ENCODE measurements around the gene SYNGR3.
"Not testable (repeated sequence)": the region's sequence is repeated elsewhere in the genome, so short reads cannot be mapped to it uniquely, and the experiment has no call there.

Gene SYNGR3

GRCh38 chr16:1989209-1990100, at the start of gene SYNGR3:
Gene SYNGR3 (plus strand): TSS chr16:1989970. CDS start chr16:1990103, 133 bp downstream.
- no peak for DNase-seq (ENCODE audit: low read depth in 2 of 2, low spot score in 1 of 2)

DNA sequence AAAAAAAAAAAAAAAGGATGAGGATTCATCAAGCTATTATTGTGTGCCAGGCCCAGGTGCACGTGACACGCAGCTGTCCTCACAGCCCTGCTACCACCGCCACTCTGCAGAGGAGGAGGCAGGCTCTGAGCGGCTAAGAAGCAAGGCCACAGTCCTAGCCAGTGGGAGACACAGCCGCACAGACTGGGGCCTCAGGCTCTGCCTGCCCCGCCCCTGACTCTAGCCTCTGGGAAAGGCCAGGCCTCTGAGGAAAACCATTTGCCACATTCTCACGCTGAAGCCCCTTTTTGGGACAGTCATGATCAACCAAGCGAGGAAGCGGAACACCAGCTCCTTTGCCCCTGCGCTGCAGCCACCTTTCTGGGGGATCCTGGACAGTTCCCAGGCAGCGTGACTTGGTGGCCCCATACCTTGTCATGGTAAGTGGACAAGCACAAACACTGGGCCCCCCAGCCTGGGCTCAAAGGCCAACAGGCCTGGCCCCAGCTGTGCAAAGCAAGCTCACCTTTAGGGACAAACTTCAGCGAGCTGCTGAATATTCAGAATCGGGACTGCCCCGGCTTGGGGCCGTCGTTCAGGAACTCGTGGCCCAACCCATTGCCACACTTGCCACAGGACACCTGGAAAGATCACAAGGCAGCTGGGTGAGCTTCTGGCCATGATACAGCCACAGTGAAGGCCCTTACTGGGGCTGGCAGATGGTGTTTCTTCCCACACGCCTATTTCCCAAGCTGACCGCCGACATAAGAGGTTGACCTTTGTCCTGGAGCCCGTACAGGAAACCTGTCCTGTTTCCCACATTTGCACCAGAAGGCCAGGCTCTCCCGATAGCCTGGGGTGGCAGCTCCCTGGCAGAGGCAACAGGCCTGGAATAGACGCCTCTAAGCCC, 49.3 kb upstream of the SYNGR3 start:
- no peak for DNase-seq (ENCODE audit: low read depth in 2 of 2, low spot score in 1 of 2)

DNA sequence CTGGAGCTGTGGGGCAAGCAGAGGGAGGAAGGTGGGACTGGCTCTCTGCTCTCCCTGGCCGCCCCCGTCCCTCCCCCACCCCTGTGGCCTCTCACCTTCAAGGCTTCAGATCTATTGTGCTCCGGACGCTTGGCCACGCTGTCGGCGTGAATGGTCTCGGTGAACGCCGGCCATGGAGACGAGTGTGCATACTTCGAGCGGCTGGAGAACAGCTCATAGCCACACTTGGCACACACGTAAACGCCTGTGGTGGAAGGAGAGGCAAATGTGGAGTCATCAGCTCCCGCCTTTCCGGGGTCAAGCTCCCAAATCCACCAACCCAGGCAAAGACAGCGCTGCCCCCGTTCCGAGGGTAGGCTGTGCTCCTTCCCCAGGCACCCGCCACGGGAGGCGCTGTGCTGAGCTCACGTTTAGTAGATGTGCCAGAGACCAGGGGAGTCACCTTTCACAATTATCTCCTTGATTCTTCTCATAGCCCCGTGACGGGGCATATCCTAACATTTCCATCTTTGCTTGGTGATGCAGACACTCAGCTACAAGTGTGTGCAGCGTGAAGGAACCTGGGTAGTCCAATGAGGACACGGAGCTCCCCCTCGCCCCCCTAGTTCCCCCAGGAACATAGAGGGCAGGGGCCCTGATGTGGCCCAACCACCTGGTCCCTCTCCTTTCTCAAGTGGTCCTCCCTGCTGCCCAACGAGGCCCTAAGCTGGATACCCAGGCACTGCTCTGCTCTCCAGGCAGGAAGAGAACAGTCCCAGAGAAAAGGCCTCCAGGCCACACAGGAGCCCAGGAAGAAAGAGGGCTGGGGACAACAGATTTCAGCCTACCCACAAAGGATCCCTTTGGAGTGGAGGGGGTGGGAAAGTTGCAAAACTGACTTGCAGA, 48.4 kb upstream of the SYNGR3 start:
- no peak for DNase-seq (ENCODE audit: low read depth in 2 of 2, low spot score in 1 of 2)

DNA sequence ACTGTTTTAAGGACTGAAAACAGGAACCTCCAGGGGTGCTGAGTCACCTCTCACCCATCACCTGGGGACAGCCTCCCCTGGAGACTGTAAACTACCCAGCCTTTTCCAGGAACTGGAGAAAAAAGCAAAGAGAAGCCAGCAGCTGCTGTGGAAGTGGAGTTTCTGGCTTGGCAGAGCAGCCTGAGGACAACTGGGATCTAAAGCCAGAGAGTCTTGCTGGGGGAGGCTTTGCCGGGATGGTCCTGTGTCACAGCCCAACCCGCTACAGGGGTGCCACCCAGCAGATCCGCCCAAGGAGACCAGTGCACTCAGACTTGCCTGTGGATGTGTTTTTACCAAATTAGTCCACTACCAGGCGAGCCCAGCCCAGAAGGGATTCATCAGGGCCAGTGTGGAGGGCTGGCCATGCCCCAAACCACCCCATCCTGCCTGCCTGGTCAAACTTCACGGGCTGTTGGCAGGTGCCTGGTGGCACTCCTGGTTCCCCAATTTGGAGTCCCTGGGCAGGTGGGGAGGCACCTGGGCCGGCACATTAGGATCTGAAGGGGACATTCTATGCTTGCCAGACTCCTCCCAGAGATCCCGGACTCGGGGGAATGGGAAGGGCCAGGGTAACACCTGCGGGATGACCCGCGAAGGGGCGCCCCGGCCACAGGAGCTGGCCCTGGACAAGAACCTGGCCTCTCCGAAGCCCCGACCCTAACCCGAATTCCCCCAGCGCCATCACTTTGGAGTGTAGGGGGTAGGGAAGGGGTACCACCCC, 47.5 kb upstream of the SYNGR3 start:
- DNase-seq (ENCODE audit: low read depth in 2 of 2, low spot score in 1 of 2), result no peak

DNA sequence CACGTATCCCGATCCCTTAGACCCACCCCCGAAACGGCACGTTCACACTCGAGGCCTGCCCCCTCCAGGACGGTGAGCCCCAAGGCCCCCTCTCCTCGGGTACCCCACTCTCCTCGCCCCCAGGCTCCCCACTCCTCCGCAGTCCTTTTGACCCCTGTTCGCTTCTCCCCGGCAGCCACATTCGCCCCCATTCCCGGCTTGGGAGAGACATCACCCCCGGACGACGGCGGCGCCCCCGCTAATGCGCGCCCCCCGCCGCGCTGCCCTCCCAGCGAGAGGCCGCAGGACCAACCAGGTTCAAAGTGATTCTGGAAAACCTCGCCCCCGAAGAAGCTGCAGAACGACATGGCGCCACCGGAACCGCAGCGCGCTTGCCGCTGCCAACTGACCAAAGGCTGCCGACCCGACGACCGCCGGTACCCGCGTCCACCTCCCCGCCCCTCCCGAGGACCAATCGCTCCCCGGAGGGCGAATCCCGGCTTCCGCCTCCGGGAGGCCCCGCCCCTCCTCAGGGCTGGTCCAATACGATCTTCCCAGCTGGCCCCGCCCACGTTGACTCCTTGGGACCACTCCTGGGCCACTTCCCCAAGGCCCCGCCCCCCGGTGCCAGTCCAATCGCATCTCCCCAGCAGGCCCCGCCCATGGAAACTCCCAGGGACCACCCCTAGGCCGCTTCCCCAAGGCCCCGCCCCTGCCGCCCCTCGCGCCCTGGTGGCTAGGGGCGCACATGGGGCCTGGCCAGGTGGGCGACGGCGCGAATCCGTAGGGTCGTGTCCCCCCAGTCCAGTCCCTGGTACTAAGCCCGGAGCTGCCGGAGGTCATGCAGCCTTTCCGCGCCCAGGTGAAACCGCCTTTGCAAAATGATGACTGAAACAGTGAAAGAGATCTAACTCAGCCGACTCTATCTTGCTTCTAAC, 46.7 kb upstream of the SYNGR3 start, which contains the start of gene MSRB1:
TSS of gene MSRB1 (minus strand) at position 390 of the 917 bp plus-strand sequence. CDS start at position 347, 43 bp downstream.
- DNase-seq (ENCODE audit: low read depth in 2 of 2, low spot score in 1 of 2), result peak; percentile 95 to 99

GRCh38 chr16:1944612-1945199, 45.1 kb upstream of the SYNGR3 start:
- no peak for DNase-seq (ENCODE audit: low read depth in 2 of 2, low spot score in 1 of 2)

DNA sequence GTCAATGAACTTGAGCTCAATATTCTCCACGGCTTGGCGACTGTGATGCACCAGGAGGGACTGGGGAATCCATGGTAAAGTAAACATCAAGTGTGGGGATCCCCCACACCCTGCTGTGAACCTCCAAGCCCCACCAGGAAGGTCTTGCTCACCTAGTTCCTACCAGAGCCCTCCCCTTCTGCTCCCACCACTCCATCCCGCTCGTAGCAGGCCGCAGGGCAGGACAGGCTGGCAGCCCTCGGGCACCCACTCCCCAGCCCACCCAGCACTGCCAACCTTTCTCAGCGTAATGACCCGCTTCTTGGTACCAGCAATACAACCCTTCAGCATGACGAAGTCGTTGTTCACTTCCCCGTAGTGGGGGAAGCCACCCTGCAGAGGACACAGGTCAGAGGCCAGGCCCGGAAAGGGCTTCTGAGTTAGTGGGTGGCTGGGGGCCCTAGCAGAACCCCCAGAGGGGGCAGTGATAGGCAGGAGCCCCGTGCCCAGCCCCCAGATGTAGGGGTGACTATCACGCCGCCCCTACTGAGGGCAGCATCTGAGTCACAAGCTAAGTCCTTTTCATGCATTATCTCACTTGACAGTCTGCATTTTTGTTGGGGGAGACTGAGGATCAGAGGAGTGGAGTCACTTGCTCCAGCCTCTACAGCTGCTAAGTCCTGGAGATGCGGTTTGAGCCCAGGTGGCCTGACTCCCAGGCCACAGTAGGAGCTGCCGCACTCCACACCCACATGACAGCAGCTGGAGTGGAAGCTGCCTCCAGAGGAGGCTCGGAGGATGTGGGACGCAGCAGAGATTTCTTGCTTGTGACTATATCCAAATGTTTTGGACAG, 44.0 kb upstream of the SYNGR3 start:
- no peak for DNase-seq (ENCODE audit: low read depth in 2 of 2, low spot score in 1 of 2)

DNA sequence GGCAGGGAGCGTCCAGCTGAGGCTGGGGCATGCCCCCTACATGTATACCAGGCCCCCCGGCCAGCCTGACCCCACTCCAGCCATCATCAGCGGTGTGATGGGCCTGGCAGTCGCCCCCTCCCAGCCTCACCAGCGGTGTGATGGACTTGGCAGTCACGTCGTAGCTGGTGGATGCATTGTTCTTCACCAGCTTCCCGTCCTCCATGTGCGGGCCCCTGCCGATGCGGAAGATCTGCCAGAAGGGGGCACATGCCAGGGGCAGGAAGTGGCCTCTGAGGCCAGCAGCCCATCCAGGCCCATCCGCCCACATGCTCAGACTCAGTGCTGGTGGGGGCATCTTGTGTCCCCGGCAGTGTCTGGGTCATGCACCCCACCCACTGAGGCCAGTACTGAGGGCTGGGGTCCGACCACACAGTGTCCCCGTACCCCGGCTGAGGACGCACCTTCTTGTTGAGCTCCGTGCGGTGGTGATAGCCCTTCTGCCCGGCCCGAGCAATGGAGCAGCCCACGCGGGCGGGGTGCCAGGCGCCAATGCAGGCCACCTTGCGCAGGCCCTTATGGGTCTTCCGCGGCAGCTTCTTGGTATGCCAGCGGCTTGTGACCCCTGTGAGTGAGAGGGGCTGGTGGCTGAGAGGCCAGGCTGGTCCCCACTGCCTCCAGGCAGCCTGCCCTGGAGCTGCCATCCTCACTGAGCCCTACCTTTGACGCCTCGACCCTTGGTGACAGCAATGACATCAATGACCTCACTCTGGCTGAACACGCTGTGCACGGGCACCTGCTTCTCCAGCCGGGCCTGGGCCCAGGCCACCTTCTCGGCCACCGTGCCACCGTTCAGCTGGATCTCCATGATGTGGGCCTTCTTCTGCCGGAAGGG, 43.0 kb upstream of the SYNGR3 start:
- DNase-seq (ENCODE audit: low read depth in 2 of 2, low spot score in 1 of 2), result no peak

DNA sequence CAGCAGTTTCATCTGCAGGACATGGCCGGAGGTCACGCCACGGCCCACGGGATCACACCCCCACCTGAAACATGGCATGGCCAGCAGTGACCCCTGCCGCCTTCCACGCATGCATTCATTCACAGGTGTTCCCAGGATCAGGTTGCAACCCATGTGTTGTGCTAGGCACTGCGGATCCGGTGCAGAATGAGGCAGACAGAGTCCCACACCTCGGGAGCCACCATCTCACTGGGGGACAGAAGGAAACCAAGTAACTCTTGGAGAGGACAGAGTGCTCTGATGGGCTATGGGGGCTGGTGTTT, 42.5 kb upstream of the SYNGR3 start:
- DNase-seq (ENCODE audit: low read depth in 2 of 2, low spot score in 1 of 2), result no peak

- no peak for DNase-seq (ENCODE audit: low read depth in 2 of 2, low spot score in 1 of 2)
These were observed 40.3 kb upstream of the SYNGR3 start for GRCh38 chr16:1949507-1949906.

DNA sequence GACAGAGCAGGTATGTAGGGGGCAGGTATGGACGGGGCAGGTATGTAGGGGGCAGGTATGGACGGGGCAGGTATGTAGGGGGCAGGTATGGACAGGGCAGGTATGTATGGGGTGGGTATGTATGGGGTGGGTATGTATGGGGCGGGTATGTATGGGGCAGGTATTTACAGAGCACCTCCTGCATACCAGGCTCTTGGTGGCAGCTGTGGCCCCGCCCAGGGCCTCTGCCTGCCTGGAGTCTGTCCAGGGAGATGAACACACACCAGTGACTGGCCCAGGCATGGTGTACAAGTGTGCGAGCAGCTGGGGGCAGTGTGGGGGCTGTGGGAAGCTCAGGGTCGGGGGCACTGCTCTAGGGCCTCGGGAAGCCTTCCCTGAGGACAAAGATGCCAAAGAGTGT, 39.7 kb upstream of the SYNGR3 start:
- no peak for DNase-seq (ENCODE audit: low read depth in 2 of 2, low spot score in 1 of 2)

DNA sequence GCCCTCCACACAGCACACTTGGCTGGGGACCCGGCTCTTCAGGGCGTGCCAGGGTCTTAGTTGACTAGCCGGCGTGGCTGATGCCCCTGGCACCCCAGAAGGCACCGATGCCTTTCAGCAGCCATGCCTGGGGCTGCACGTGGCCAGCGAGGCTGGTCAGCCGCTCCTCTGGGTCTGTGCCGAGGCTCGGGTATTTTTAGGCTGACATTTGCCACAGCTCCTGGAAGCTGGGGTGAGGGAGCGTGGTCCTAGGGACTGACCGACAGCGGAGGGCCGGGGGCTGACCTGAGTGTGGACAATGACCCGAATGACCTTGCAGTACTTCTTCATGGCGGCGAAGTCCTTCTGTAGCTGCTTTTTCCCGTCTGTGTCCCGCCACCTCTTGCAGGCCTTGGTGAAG, 39.2 kb upstream of the SYNGR3 start:
- no peak for DNase-seq (ENCODE audit: low read depth in 2 of 2, low spot score in 1 of 2)

GRCh38 chr16:1953734-1954133, 36.0 kb upstream of the SYNGR3 start:
- no peak for DNase-seq (ENCODE audit: low read depth in 2 of 2, low spot score in 1 of 2)

GRCh38 chr16:1957434-1958142, 32.2 kb upstream of the SYNGR3 start:
- DNase-seq (ENCODE audit: low read depth in 2 of 2, low spot score in 1 of 2), result not testable (repeated sequence)

GRCh38 chr16:1958143-1958491, 31.7 kb upstream of the SYNGR3 start:
- not testable (repeated sequence) for DNase-seq (ENCODE audit: low read depth in 2 of 2, low spot score in 1 of 2)

DNA sequence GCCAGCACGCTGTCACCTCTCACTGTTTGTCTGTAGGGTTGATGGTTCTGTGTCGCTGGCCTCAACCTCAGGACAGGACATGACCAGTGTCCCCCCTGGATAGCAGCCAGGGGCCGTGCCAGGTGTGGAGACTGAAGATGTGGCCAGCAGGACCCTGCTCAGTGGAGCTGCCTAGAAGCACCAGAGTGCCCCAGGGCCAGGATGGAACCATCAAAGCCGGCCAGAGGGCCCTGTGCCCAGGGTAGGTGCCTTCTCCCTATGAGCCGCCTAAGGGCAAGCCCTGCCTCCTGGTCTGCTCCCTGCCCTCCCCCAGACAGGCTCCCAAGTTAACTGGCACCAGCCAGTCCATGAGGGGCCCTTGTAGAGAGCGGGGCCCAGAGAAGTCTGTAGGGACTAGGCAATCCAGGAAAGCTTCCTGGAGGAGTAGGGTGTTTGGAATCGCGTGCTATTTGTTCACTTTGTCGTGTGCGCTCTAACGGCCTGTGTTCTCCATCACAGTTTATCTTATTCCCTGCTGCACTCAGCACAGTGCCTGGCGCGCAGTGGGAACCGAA, 31.0 kb upstream of the SYNGR3 start:
- no peak for DNase-seq (ENCODE audit: low read depth in 2 of 2, low spot score in 1 of 2)

Data from stimulated activated CD8-positive, alpha-beta memory T cell treated with anti-CD3 and anti-CD28 coated beads, Interleukin-4, amount 100 ng/mL, for 4 hours (primary cell).